Dedifferentiated amniotic fluid mesenchymal stem cell (primary cell): Measurements from ENCODE around the gene RTN4R.

Experiments used
- DNase-seq: peaks from one replicate; pipeline ENCODE4 v3.0.0-alpha.2; 2016; ENCODE audit errors: extremely low spot score

RTN4R gene

GRCh38 chr22:20201837-20202392 is 66.2 kb downstream of the RTN4R start:
- DNase-seq, result no peak

- no peak for DNase-seq
Measured at GRCh38 chr22:20199906-20200305, 68.2 kb downstream of the RTN4R start.

DNA sequence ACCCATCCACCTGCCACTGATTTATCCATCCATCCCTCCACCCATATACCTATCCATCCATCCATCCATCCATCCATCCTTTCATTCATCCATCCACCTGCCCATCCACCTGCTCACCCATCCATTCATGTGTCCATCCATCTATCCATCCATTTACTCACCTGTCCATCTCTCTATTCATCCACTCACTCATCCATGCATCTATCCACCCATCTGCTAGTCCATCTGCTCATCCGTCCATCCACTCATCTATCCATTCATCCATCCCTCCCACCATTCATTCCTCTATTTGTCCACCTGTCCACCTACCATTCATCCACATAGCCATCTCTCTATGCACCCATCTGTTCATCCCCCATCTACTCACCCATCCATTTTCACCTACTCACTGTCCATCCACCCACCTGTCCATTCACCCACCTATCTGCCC is 68.7 kb downstream of the RTN4R start:
- DNase-seq, result no peak

GRCh38 chr22:20198557-20199319 is 69.4 kb downstream of the RTN4R start:
- DNase-seq, result no peak

DNA sequence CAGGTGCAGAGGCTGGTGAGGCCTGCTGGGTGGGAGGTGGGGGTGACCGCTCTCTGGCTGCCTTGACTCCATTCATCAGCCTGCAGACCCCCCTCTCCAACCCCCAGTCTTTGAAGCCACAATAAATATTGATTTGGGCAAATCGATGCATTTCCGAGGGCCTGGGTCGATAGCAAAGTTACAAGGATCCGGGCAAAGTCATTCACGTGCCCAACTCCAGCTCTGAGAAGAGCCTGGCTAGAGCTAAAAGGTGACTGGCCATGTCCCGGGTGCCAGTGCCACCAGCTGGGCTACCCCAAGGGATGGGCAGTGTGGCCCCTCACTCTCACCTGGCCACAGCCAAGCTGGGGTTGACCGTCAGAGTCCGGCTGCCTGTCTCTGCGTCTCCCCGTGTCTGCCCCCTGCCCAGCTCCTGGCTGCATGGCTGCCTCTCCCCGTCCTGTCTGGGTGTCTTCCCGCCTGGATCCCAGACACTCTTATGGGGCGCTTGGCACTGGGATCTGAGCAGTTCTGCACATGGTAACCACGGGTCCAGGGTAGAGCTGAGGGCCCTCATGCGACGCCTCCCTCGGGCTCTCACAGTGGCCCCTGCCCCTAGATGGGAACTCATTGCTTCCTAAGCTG is 70.6 kb downstream of the RTN4R start:
- no peak for DNase-seq

DNA sequence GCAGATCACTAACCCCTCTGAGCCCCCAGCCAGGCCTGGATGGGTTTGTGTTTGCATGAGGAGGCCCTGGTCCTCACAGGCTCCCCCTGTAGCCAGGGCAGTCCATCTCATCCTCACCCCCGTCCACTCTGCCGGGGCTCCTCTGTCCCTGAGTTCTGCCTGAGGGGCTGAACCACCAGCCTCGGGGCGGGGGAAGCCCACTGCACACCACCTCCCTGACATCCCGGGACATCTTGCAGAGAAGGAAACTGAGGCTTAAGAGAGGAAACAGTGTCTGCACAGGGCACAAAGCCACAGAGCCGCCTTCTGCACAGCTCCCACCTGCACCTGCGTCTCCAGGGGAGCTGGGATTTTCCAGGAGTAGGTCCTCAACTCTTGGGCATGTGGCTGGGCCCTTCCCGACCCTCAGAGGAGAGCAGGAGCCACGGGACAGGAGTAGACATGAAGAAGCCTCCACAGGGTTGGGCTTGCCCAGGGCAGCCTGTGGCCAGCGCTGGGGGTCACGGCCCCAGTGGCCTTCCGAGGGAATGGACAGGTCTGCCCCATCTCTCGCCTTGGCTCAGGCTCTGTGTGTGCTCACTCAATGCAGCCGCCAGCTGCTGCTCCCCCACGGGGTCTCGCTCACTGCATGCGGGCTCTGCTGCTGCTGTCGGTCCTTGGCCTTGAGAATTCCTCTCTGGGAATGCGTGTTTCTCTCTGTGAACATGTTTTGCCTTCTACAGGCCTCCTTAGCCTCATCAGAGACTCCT is 71.8 kb downstream of the RTN4R start:
- DNase-seq, result no peak

DNA sequence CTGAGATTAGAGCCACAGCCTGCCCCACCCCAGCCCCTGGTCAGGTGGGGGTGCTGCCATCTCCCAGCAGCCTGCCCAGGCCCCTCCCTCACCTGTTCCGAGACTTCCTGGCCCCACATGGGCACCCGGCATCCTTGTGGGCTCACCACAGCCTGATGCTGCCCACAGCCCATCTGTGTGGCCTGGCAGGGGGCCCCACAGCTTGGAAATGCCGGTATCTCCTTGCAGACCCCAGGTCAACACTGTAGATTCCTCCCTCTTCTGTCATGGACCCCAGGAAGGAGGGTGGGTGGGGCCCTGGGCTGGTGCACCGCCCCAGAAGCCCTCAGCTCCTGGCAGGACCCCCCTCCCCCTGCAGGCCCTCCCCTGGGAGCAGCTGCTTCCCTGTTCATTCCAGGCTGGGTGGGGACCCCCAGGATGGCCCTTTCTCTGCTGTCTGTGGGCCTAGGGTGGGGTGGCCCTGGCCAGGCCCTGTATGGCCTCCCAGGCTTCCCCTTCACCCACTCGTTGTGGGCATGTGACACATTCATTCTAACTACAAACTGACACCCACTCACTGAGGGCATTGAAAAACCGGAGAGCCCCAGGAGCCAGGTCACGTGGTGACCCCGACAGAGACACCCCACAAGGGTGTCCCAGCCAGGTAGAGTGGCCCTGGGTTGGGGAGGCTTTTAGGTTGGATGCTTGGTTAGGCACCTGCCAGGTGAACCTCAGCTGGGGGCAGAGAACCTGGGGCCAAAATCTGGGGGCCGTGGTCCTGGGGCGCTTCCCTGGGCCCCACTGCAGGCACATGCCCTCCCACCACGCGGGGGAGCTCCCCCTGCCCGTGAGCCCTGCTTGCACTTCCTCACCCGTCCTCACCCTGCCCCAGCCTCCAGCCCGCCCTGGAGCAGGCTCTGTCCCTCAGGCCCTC is 73.2 kb downstream of the RTN4R start:
- no peak for DNase-seq

- no peak for DNase-seq
Measured at GRCh38 chr22:20193761-20194494, 74.2 kb downstream of the RTN4R start.

DNA sequence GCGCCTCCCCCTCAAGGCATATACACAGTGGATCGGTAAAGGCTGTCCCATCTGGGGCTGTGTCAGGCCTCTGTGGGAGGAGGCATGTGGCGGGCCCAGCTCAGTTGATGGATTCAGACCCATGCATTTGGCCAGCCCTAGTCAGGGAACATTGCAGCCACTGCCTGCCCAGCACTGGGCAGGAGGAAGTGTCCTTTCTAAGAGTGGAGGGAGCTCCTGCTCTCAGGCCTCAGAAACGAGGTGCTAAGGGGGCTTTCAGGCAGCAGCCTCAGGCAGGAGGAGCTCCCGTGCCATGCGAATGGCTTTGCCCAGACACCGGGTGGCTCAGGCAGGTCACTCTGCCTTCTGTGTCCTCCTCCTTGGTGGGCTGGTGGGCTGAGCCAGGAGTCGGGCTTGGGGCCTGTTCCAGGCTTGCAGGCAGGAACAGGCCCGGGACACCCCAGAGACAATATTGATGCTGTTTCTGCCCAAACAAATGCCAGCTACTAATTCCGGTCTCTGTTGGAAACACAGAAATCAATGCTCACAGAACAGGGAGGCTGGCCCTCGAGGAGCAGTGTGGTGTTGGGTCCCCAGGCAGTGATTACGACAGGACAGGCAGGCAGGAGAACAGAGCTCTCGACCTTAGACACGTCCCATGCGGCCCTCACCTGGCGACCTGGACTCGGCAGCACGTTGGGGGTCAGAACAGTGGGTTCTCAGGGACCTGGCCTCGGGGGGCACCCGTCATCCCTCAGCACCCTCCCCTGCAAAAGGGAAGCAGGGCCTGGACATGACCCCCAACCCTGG is 75.0 kb downstream of the RTN4R start:
- DNase-seq, result no peak

DNA sequence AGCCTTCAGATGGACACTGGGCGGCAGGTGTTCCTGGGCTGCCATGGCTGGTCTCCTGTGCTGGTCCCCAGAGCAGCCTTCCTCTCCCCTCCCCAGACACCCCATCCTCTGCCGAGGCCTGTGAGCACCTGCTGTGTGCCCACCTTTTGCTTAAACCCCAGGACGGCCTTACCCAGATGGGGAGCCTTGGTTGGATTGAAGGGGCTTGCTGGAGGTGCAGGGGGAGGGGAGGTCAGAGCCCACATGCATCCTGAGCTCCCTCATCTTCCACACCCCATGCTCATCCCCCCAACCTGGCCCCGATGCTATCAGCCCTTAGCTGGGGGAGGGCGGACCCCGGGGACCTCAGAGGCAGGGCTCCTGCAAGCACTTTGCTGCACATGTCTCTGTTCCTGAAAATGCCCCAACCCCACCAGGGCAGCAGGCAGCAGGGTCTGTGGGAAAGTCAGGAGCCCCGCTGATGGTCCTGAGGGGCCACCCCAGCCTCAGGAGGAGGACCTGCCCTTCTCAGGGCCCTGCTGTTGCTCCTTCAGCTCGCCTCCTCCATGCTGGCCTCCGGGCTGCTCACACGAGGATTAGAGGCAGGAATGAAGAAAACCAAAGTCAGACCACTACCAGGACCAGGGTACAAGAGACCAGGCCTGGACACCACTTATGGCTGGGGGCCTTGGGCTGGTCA is 75.7 kb downstream of the RTN4R start:
- no peak for DNase-seq

DNA sequence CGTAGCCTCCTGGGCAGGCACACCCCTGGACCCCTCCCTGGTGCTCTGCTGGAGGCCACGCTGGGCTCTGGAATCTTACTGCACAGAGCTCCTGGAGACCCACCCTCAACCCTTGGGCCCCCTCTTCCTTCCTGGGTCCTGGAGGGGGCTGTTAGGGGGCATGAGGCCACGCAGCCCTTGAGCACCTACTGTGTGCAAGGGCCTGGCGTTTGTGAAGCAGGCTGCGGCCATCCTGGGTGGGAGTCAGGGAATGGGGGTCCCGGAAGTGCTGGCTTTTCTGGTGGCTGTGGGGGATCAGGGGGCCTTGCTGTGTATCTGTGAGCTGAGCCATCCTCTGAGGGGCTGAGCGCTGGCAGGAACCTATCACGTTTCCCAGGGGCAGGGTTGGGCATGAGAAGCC is 76.3 kb downstream of the RTN4R start:
- DNase-seq, result no peak
